Measurements from ENCODE around the gene ZC3H6.
"Not testable (repeated sequence)": the region's sequence is repeated elsewhere in the genome, so short reads cannot be mapped to it uniquely, and the experiment has no call there.

Gene ZC3H6

DNA sequence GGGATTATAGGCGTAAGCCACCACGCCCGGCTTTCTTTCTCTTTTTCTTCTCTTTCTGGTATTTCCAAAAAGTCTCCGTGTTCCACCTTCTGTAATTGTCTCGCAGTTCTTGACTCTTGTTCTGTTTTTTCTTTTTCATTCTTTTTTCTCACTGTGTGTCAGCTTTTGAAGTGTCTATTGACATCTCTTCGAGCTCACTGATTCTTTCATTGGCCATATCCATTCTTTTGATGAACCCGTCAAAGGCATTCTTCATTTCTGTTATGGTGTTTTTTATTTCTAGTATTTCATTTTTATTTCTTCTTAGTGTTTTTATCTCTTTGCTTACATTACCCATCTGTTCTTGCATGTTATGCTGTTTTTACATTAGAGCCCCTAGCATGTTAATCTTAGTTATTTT is 84.7 kb downstream of the ZC3H6 start:
- in situ Hi-C loops (cut with HindIII; ENCODE audit: low pct_ligation_motif_present, low pct_unique_long_range_greater_than_20kb, low sequenced_read_pairs); DNase-seq: not testable (repeated sequence)

All from ACHN (cell line).